ENCODE data around the gene COG5.

Gene COG5

DNA sequence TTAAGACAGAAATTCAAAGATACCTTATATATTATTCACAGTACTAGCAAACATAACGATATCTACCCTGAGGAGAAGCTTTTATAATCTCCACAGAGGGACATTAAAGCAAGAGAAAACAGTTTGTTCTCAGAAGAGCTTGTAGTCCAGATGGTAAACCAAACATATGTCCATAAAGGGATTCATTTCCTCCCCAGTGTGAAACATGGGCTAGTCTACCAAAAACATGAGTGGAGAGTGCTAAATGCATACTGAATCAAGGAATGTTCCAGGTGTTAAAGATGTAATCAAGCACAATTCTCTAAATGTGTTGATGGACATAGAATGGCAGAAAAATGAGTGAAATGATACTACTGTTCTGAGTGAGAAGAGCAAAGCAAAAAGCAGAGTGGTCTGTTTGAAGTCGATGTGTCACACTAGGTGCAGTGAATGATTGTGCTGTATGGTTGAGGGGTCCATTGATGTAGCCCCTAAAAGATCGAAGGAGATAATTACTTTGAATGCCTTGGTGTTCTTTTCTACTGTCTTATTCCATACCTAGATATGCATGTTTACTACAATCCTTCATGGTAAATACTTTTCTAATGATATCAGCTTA, 41.6 kb upstream of the COG5 start:
- DNase-seq: no peak
- Mint-ChIP-seq H3K4me3 (no peak overlapping the region), H3K4me1 (no peaks in the 10 kb centered on the region), H3K9me3 (no peaks in the 10 kb centered on the region), H3K27ac (no peak overlapping the region), H3K36me3 (ENCODE audit: low read depth) (no peaks in the 10 kb centered on the region), H3K27me3 (ENCODE audit: low read depth, poor library complexity) (no peaks in the 10 kb centered on the region)
- TF ChIP-seq, protein P1, sequence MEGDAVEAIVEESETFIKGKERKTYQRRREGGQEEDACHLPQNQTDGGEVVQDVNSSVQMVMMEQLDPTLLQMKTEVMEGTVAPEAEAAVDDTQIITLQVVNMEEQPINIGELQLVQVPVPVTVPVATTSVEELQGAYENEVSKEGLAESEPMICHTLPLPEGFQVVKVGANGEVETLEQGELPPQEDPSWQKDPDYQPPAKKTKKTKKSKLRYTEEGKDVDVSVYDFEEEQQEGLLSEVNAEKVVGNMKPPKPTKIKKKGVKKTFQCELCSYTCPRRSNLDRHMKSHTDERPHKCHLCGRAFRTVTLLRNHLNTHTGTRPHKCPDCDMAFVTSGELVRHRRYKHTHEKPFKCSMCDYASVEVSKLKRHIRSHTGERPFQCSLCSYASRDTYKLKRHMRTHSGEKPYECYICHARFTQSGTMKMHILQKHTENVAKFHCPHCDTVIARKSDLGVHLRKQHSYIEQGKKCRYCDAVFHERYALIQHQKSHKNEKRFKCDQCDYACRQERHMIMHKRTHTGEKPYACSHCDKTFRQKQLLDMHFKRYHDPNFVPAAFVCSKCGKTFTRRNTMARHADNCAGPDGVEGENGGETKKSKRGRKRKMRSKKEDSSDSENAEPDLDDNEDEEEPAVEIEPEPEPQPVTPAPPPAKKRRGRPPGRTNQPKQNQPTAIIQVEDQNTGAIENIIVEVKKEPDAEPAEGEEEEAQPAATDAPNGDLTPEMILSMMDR (IDR thresholded peaks at IDR 0.05): no peak

DNA sequence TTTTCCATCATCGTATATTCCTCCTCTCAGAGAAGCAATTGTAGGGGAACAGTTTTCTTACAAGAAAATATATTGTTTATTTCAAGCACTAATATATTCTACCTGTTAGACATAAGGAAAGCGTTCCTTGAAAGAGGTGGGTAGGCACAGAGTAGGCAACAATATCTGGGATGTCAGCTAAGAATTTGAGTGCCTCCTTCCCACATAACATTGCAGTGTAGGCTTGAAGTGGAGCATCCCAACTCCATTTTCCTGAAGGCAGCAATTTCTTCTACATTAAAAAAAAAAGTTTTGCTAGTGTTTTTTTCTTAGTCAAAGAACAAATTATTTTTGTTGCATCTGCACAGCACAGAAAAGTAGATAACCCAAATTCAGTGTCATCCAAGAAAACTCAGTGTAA, 37.1 kb upstream of the COG5 start:
- Mint-ChIP-seq H3K27ac (no peak overlapping the region), H3K36me3 (ENCODE audit: low read depth) (no peaks in the 10 kb centered on the region), H3K4me1 (peaks cover 22% of the 10 kb centered on the region), H3K9me3 (no peaks in the 10 kb centered on the region), H3K4me3 (no peak overlapping the region), H3K27me3 (ENCODE audit: low read depth, poor library complexity) (no peaks in the 10 kb centered on the region)
- TF ChIP-seq, protein P1 (IDR thresholded peaks at IDR 0.05): no peak
- no peak for DNase-seq

DNA sequence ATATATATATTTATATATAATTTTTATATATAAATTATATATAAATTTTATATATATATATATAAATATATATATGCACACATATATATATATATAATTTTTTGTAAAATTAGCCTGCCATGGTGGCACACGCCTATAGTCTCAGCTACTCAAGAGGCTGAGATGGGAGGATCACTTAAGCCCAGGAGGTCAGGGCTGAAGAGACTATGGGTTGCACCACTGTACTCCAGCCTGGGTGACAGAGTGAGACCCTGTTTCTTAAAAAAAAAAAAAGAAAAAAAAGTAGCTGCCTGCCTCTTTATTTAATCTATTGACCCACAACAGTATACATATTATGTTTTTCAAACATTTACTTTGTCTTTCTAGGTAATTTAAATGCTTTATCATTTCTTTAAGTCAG, 35.5 kb upstream of the COG5 start:
- Mint-ChIP-seq H3K27me3 (ENCODE audit: low read depth, poor library complexity) (no peaks in the 10 kb centered on the region), H3K4me3 (no peak overlapping the region)
- TF ChIP-seq, protein P1 (IDR thresholded peaks at IDR 0.05): no peak

GRCh38 chr7:107597953-107598352, 34.2 kb upstream of the COG5 start:
- Mint-ChIP-seq H3K4me1 (peaks cover 22% of the 10 kb centered on the region), H3K4me3 (no peak overlapping the region), H3K27ac (no peak overlapping the region), H3K36me3 (ENCODE audit: low read depth) (peaks cover 12% of the 10 kb centered on the region), H3K9me3 (no peaks in the 10 kb centered on the region), H3K27me3 (ENCODE audit: low read depth, poor library complexity) (no peaks in the 10 kb centered on the region)
- DNase-seq: no peak
- TF ChIP-seq, protein P1 (IDR thresholded peaks at IDR 0.05): no peak

More for the DNA sequence above, 35.5 kb upstream of the COG5 start:
- Mint-ChIP-seq H3K4me1 (peaks cover 22% of the 10 kb centered on the region), H3K27ac (no peak overlapping the region), H3K36me3 (ENCODE audit: low read depth) (peaks cover 9% of the 10 kb centered on the region), H3K9me3 (no peaks in the 10 kb centered on the region)
- DNase-seq: no peak

- no peak overlapping the region for H3K4me3 Mint-ChIP-seq
- no peak overlapping the region for H3K27ac Mint-ChIP-seq
- no peaks in the 10 kb centered on the region for H3K9me3 Mint-ChIP-seq
- H3K27me3 Mint-ChIP-seq (ENCODE audit: low read depth, poor library complexity): no peaks in the 10 kb centered on the region
- no peak for DNase-seq
- H3K36me3 Mint-ChIP-seq (ENCODE audit: low read depth): peaks cover 12% of the 10 kb centered on the region
- H3K4me1 Mint-ChIP-seq: peaks cover 22% of the 10 kb centered on the region
- TF ChIP-seq, protein P1 (IDR thresholded peaks at IDR 0.05): no peak
These were observed 33.8 kb upstream of the COG5 start for GRCh38 chr7:107597582-107597916.

GRCh38 chr7:107596881-107597581, 33.3 kb upstream of the COG5 start:
- Mint-ChIP-seq H3K9me3 (no peaks in the 10 kb centered on the region), H3K27me3 (ENCODE audit: low read depth, poor library complexity) (no peaks in the 10 kb centered on the region), H3K36me3 (ENCODE audit: low read depth) (peaks cover 12% of the 10 kb centered on the region), H3K4me1 (peaks cover 22% of the 10 kb centered on the region), H3K4me3 (no peak overlapping the region), H3K27ac (peak overlapping the region; percentile 90)
- no peak for DNase-seq
- TF ChIP-seq, protein P1 (IDR thresholded peaks at IDR 0.05): no peak
